22Rv1 (cell line): ENCODE data around the gene GNAL.

ENCODE experiments used
- CTCF ChIP-seq: fragments of 450-650 bp; IDR thresholded peaks from 2 replicates; pipeline ENCODE4 v1.5.1; 2017; ENCODE audit warnings: mild to moderate bottlenecking
- ZFX ChIP-seq: fragments of 450-650 bp; IDR thresholded peaks from 2 replicates; pipeline ENCODE4 v1.6.1; 2017; ENCODE audit warnings: antibody characterized with exemption, borderline replicate concordance

- TF ChIP-seq CTCF (no peak), ZFX (no peak)
These were observed 105.1 kb downstream of the GNAL start for GRCh38 chr18:11794195-11794594.
